MCF 10A (cell line): ENCODE results near the gene SECTM1. TPM values are rescaled to one million over a fixed set of nuclear protein-coding genes. Genes with fewer than 3 reads are reported as not detected.

ENCODE experiments used
- BruUV-seq: library from RNA; stranded (reverse); fragments of 400-500 nt; replicated peaks from 2 replicates; lab custom pipeline; 2021; lab: Mats Ljungman, UMichigan
- CTCF ChIA-PET: fragments of 300-600 bp; sonication (Branson Sonifier 250); formaldehyde crosslinking; extraction: SDS; loops from one replicate; lab custom pipeline; 2021; ENCODE audit warnings: antibody characterized with exemption, inconsistent platforms; lab: Yijun Ruan, JAX
- POLR2A ChIA-PET: fragments of 300-600, 350-650 bp; sonication (Branson Sonifier 250); formaldehyde crosslinking; extraction: SDS; loops from one replicate; lab custom pipeline; 2020; ENCODE audit warnings: antibody characterized with exemption, inconsistent platforms; lab: Yijun Ruan, JAX
- DNase-seq: peaks from one replicate; pipeline ENCODE4 v3.0.0-alpha.2; 2018; ENCODE audit not compliant: unreplicated experiment
- H3K27ac Mint-ChIP-seq: one replicate; pipeline ENCODE4 v1.8.0; 2022; ENCODE audit warnings: mild to moderate bottlenecking, low read depth, mixed read lengths; ENCODE audit not compliant: unreplicated experiment
- H3K27me3 Mint-ChIP-seq: one replicate; pipeline ENCODE4 v1.8.0; 2022; ENCODE audit warnings: mixed read lengths; ENCODE audit not compliant: insufficient read depth, unreplicated experiment
- H3K36me3 Mint-ChIP-seq: one replicate; pipeline ENCODE4 v1.8.0; 2022; ENCODE audit warnings: mild to moderate bottlenecking, moderate library complexity, mixed read lengths; ENCODE audit not compliant: insufficient read depth, unreplicated experiment
- H3K4me1 Mint-ChIP-seq: one replicate; pipeline ENCODE4 v1.8.0; 2022; ENCODE audit warnings: mixed read lengths; ENCODE audit not compliant: insufficient read depth, unreplicated experiment
- H3K4me3 Mint-ChIP-seq: one replicate; pipeline ENCODE4 v1.8.0; 2022; ENCODE audit warnings: mild to moderate bottlenecking, moderate library complexity, mixed read lengths; ENCODE audit not compliant: unreplicated experiment
- H3K9me3 Mint-ChIP-seq: one replicate; pipeline ENCODE4 v1.8.0; 2022; ENCODE audit warnings: mixed read lengths; ENCODE audit not compliant: unreplicated experiment
- intact Hi-C: fragments of 100-400 bp; cut with micrococcal nuclease; formaldehyde crosslinking; loops from 2 replicates; pipeline ENCODE4 v1.14.1; 2022
- total RNA-seq: library from RNA; stranded (reverse); gene quantifications from 2 replicates; pipeline ENCODE4 v1.2.3, GENCODE V29; 2022
- TF ChIP-seq, protein P1 (sequence below): fragments of 200-600 bp; IDR thresholded peaks from one replicate; pipeline ENCODE4 v1.8.0; 2022; ENCODE audit warnings: antibody characterized with exemption, mild to moderate bottlenecking; ENCODE audit not compliant: unreplicated experiment

The SECTM1 gene
- total RNA-seq, 1 experiment from 2014 or later, result 13.4 TPM

DNA sequence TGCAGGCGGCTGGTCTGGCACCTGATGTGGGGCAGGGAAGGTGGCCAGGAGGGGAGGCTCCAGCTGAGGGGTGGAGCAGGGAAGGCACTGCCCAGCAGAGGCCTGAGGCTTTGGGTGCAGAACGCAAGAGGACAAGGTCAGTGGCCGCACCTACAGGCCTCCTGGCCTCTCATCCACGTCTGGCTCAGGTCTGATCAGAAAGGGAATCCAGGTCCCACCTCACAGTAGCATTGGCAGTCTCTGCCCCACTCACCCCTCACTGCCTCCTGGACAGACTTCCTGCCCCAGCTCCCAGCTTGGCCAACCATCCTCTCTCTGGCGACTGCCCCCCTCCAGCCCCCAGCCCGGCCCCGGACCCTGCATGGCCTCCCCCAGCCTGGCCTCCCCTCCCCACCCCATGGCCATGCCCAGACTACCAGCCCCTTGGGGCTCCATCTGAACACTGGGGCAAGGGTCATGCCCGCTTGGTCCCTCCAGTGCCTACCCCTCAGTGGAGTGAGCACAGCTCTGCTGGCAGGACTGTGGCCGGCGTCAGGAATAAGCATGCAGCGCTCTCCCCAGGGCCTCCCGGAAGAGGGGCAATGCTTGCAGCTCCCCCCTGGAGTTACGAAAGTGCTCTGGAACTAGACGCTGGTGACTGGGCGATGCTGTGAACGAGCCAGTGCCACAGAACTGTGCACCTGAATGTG is 42.6 kb upstream of the SECTM1 start:
- H3K4me3 Mint-ChIP-seq, result no peak overlapping the region
- POLR2A ChIA-PET, result interaction anchor here (0.5 to 0.6 kb wide), 2 partner anchors 157 to 184 kb away, joined by 3 to 6 read pairs; no protein-coding TSS in a partner anchor
- H3K4me1 Mint-ChIP-seq, result peaks cover 8% of the 10 kb centered on the region
- intact Hi-C loops, result no loop called here
- no peaks in the 10 kb centered on the region for H3K9me3 Mint-ChIP-seq
- no peaks in the 10 kb centered on the region for H3K36me3 Mint-ChIP-seq
- CTCF ChIA-PET, result interaction anchor here (0.6 kb wide), 1 partner anchor 29 kb away, joined by 3 read pairs; no protein-coding TSS in a partner anchor
- TF ChIP-seq, protein P1, sequence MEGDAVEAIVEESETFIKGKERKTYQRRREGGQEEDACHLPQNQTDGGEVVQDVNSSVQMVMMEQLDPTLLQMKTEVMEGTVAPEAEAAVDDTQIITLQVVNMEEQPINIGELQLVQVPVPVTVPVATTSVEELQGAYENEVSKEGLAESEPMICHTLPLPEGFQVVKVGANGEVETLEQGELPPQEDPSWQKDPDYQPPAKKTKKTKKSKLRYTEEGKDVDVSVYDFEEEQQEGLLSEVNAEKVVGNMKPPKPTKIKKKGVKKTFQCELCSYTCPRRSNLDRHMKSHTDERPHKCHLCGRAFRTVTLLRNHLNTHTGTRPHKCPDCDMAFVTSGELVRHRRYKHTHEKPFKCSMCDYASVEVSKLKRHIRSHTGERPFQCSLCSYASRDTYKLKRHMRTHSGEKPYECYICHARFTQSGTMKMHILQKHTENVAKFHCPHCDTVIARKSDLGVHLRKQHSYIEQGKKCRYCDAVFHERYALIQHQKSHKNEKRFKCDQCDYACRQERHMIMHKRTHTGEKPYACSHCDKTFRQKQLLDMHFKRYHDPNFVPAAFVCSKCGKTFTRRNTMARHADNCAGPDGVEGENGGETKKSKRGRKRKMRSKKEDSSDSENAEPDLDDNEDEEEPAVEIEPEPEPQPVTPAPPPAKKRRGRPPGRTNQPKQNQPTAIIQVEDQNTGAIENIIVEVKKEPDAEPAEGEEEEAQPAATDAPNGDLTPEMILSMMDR, result no peak
- DNase-seq, result no peak
- H3K27me3 Mint-ChIP-seq, result peaks cover 30% of the 10 kb centered on the region
- no TSS peak for BruUV-seq
- H3K27ac Mint-ChIP-seq, result no peak overlapping the region

DNA sequence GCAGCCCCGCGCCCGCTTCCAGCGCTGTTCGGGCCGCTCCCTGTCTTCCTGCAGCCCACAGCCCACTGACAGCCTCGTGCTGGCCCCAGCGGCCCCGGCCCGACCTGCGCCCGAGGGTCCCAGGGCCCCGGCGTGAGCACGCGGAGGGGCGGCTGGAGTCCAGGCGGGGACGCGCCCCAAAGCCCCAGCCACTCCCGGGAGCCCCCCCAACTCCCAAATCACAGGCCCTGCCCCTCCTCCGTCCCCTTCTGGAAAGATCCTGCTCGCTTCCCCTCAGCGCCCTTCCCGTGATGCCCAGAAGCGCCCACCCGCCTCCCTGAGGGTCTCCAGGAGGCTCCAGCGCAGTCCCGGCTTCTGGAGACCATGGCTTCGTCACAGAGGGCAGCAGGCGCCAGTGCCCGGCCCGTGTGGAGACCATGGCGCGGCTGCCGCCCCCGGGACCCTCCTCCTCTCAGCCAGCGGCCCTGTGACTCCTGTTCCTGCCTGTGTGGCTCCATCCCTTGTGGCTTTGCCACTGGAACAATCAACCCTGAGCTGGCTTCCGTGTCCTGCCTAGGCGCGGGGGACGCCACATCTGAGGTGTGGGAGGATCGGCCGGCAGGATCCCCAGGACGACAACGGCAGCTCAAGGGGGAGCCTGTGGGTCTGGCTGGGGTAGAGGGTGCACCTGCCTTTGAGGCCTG is 41.9 kb upstream of the SECTM1 start:
- CTCF ChIA-PET, result interaction anchor here (0.6 kb wide), 1 partner anchor 30 kb away, joined by 3 read pairs; no protein-coding TSS in a partner anchor
- Mint-ChIP-seq H3K27ac (no peak overlapping the region), H3K9me3 (no peaks in the 10 kb centered on the region)

DNA sequence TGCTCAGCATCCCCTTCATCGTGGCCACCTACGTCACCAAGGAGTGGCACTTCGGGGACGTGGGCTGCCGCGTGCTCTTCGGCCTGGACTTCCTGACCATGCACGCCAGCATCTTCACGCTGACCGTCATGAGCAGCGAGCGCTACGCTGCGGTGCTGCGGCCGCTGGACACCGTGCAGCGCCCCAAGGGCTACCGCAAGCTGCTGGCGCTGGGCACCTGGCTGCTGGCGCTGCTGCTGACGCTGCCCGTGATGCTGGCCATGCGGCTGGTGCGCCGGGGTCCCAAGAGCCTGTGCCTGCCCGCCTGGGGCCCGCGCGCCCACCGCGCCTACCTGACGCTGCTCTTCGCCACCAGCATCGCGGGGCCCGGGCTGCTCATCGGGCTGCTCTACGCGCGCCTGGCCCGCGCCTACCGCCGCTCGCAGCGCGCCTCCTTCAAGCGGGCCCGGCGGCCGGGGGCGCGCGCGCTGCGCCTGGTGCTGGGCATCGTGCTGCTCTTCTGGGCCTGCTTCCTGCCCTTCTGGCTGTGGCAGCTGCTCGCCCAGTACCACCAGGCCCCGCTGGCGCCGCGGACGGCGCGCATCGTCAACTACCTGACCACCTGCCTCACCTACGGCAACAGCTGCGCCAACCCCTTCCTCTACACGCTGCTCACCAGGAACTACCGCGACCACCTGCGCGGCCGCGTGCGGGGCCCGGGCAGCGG is 41.2 kb upstream of the SECTM1 start:
- Mint-ChIP-seq H3K27ac (no peak overlapping the region), H3K4me3 (no peak overlapping the region), H3K4me1 (peaks cover 5% of the 10 kb centered on the region), H3K9me3 (no peaks in the 10 kb centered on the region), H3K27me3 (peaks cover 25% of the 10 kb centered on the region), H3K36me3 (no peaks in the 10 kb centered on the region)
- DNase-seq, result no peak
- no TSS peak for BruUV-seq
- TF ChIP-seq, protein P1, result no peak
- ChIA-PET POLR2A (no interaction called here), CTCF (no interaction called here)
- intact Hi-C loops, result no loop called here

More for the DNA sequence above, 41.9 kb upstream of the SECTM1 start:
- Mint-ChIP-seq H3K27me3 (peaks cover 31% of the 10 kb centered on the region), H3K36me3 (no peaks in the 10 kb centered on the region), H3K4me1 (peaks cover 5% of the 10 kb centered on the region), H3K4me3 (no peak overlapping the region)
- TF ChIP-seq, protein P1, result no peak
- POLR2A ChIA-PET, result interaction anchor here (0.5 to 0.6 kb wide), 2 partner anchors 158 to 185 kb away, joined by 3 to 6 read pairs; no protein-coding TSS in a partner anchor
- intact Hi-C loops, result no loop called here
- no peak for DNase-seq
- BruUV-seq, result no TSS peak
